Measurements from ENCODE around the gene TMEM63C. TPM values are rescaled to one million over a fixed set of nuclear protein-coding genes. Genes with fewer than 3 reads are reported as not detected.
A peak's percentile ranks its signal among the peaks of the same experiment; 100 is the strongest.
"Not testable (repeated sequence)": the region's sequence is repeated elsewhere in the genome, so short reads cannot be mapped to it uniquely, and the experiment has no call there.

TMEM63C gene
- polyA plus RNA-seq, 1 donor, result 7.7 TPM

- no CpG with 5 or more reads among the region's 2 CpGs for WGBS (ENCODE audit: insufficient coverage, low lambda C conversion rate)
- Histone ChIP-seq H3K9me3 (ENCODE audit: control insufficient read depth, low read depth, low read length) (no peaks in the 10 kb centered on the region), H3K36me3 (ENCODE audit: control insufficient read depth, insufficient read depth, low read length) (no peaks in the 10 kb centered on the region), H3K27ac (ENCODE audit: low read length) (no peak overlapping the region), H3K4me3 (ENCODE audit: low read length) (no peak overlapping the region), H3K4me1 (ENCODE audit: control insufficient read depth, insufficient read depth, low read length) (no peaks in the 10 kb centered on the region), H3K27me3 (ENCODE audit: control insufficient read depth, insufficient read depth, low read length) (peaks cover 26% of the 10 kb centered on the region)
- DNase-seq, result no peak
Measured at GRCh38 chr14:77155083-77155482, 26.5 kb upstream of the TMEM63C start.

- Histone ChIP-seq H3K4me3 (ENCODE audit: low read length) (no peak overlapping the region), H3K4me1 (ENCODE audit: control insufficient read depth, insufficient read depth, low read length) (no peaks in the 10 kb centered on the region), H3K27me3 (ENCODE audit: control insufficient read depth, insufficient read depth, low read length) (peaks cover 29% of the 10 kb centered on the region), H3K27ac (ENCODE audit: low read length) (no peak overlapping the region), H3K9me3 (ENCODE audit: control insufficient read depth, low read depth, low read length) (no peaks in the 10 kb centered on the region), H3K36me3 (ENCODE audit: control insufficient read depth, insufficient read depth, low read length) (no peaks in the 10 kb centered on the region)
- WGBS (ENCODE audit: insufficient coverage, low lambda C conversion rate), result no CpG with 5 or more reads among the region's 11 CpGs
- no peak for DNase-seq
Measured at GRCh38 chr14:77157740-77158139, 23.9 kb upstream of the TMEM63C start.

DNA sequence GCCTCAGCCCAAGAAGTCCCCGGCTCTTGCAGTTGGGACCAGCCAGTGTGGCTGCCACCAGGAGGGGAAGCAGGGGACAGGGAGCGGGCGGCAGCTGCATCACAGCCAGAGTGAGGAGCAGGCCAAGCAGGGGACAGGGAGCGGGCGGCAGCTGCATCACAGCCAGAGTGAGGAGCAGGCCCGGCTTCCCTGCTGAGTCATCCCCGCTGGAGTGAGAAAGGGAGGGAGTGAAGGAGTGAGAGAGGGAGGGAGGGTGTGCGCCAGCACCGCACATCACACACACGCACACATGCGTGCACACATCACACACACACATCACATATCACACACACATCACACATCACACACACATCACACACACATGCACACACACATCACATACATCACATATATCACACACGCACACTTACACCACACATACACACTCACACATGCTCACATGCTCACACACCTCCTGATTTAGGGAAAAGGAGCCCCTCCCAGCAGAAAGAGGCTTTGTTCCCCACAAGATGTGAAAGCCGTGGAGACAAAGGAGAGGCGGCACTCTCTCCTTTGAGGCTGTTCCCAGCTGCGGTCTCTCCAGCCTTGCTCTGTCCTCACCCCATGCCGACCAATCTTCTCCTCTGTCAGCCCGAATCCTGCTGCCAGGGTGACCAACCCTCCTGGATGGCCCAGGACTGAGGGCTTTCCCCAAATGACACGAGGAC, 23.3 kb upstream of the TMEM63C start:
- Histone ChIP-seq H3K36me3 (ENCODE audit: control insufficient read depth, insufficient read depth, low read length) (no peaks in the 10 kb centered on the region), H3K27ac (ENCODE audit: low read length) (no peak overlapping the region), H3K27me3 (ENCODE audit: control insufficient read depth, insufficient read depth, low read length) (peaks cover 28% of the 10 kb centered on the region), H3K9me3 (ENCODE audit: control insufficient read depth, low read depth, low read length) (no peaks in the 10 kb centered on the region), H3K4me1 (ENCODE audit: control insufficient read depth, insufficient read depth, low read length) (no peaks in the 10 kb centered on the region), H3K4me3 (ENCODE audit: low read length) (no peak overlapping the region)
- DNase-seq, result peak in 1 of 2 donors; percentile 21
- WGBS (ENCODE audit: insufficient coverage, low lambda C conversion rate), result no CpG with 5 or more reads among the region's 18 CpGs

- no peak overlapping the region for H3K4me3 ChIP-seq (ENCODE audit: low read length)
- no peak for DNase-seq
- H3K4me1 ChIP-seq (ENCODE audit: control insufficient read depth, insufficient read depth, low read length), result no peaks in the 10 kb centered on the region
- H3K27me3 ChIP-seq (ENCODE audit: control insufficient read depth, insufficient read depth, low read length), result peaks cover 23% of the 10 kb centered on the region
- H3K36me3 ChIP-seq (ENCODE audit: control insufficient read depth, insufficient read depth, low read length), result no peaks in the 10 kb centered on the region
- H3K27ac ChIP-seq (ENCODE audit: low read length), result no peak overlapping the region
- WGBS (ENCODE audit: insufficient coverage, low lambda C conversion rate), result no CpG with 5 or more reads among the region's 2 CpGs
- H3K9me3 ChIP-seq (ENCODE audit: control insufficient read depth, low read depth, low read length), result no peaks in the 10 kb centered on the region
Measured at GRCh38 chr14:77158882-77159255, 22.7 kb upstream of the TMEM63C start.

DNA sequence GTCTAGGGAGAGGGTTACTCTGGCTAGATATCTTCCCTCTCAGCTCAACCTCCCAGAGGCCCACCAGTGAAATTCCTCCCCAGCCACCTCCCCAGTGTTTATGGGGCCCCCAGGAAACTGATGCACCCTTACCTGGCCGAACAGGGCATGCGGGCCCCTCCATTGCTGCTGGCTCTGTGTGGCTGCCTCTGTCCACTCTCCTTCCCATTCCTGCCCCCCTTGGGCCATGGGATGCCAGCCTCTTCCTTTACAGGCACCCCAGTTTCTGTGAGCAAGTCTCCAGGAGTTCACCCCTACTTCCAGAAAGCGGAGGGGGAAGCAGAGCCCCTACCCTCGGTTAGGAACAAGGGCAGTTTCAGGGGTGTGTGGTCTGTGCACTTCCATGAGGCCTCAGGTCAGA, 20.6 kb upstream of the TMEM63C start:
- Histone ChIP-seq H3K36me3 (ENCODE audit: control insufficient read depth, insufficient read depth, low read length) (no peaks in the 10 kb centered on the region), H3K9me3 (ENCODE audit: control insufficient read depth, low read depth, low read length) (no peaks in the 10 kb centered on the region), H3K4me1 (ENCODE audit: control insufficient read depth, insufficient read depth, low read length) (no peaks in the 10 kb centered on the region), H3K27ac (ENCODE audit: low read length) (no peak overlapping the region), H3K4me3 (ENCODE audit: low read length) (no peak overlapping the region), H3K27me3 (ENCODE audit: control insufficient read depth, insufficient read depth, low read length) (peaks cover 21% of the 10 kb centered on the region)
- no peak for DNase-seq
- no CpG with 5 or more reads among the region's 4 CpGs for WGBS (ENCODE audit: insufficient coverage, low lambda C conversion rate)

DNA sequence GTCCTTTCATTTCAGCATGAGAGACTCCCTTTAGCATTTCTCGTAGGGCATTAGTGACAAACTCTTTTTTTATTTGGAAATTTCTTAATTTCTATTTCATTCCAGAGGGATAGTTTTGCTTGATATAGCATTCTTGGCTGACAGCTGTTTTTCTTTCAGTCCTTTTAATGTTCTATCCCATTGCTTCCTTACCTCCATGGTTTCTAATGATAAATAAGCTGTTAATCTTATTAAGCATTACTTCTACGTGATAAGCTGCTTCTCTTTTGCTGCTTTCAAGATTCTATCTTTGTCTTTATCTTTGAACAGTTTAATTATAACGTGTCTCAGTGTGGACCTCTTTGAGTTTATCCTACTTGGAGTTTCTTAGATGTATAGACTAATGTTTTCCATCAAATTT, 11.6 kb upstream of the TMEM63C start:
- DNase-seq, result no peak
- Histone ChIP-seq H3K4me1 (ENCODE audit: control insufficient read depth, insufficient read depth, low read length) (no peaks in the 10 kb centered on the region), H3K9me3 (ENCODE audit: control insufficient read depth, low read depth, low read length) (peaks cover 5% of the 10 kb centered on the region), H3K4me3 (ENCODE audit: low read length) (no peak overlapping the region), H3K36me3 (ENCODE audit: control insufficient read depth, insufficient read depth, low read length) (no peaks in the 10 kb centered on the region), H3K27ac (ENCODE audit: low read length) (no peak overlapping the region), H3K27me3 (ENCODE audit: control insufficient read depth, insufficient read depth, low read length) (peaks cover 2% of the 10 kb centered on the region)
- WGBS (ENCODE audit: insufficient coverage, low lambda C conversion rate), result 62% methylated on average over 3 of the region's 3 CpGs

DNA sequence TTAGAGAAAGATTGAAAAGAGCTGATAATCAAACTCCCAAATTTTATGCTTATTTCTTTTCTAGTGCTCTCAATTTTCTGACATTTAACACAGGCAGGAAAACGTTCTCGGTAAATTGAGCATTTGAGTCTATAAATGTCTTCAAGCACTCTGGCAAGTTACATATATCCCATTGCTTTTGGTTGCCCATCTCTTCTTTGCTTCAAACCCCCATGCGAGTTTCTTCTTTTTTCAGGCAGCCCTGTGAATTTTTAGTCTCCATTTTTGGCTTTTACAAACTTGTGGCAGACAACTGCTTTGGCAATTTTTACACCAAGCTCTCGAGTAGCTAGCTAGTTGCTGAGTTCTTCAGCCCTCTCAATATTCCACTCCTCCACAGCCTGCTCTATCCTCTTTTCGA, 8.7 kb upstream of the TMEM63C start:
- Histone ChIP-seq H3K27ac (ENCODE audit: low read length) (no peak overlapping the region), H3K9me3 (ENCODE audit: control insufficient read depth, low read depth, low read length) (peaks cover 5% of the 10 kb centered on the region), H3K27me3 (ENCODE audit: control insufficient read depth, insufficient read depth, low read length) (peaks cover 2% of the 10 kb centered on the region), H3K36me3 (ENCODE audit: control insufficient read depth, insufficient read depth, low read length) (no peaks in the 10 kb centered on the region), H3K4me3 (ENCODE audit: low read length) (no peak overlapping the region), H3K4me1 (ENCODE audit: control insufficient read depth, insufficient read depth, low read length) (no peaks in the 10 kb centered on the region)
- no peak for DNase-seq
- whole genome bisulfite sequencing (ENCODE audit: insufficient coverage, low lambda C conversion rate), result 95% methylated on average over 5 of the region's 5 CpGs

DNA sequence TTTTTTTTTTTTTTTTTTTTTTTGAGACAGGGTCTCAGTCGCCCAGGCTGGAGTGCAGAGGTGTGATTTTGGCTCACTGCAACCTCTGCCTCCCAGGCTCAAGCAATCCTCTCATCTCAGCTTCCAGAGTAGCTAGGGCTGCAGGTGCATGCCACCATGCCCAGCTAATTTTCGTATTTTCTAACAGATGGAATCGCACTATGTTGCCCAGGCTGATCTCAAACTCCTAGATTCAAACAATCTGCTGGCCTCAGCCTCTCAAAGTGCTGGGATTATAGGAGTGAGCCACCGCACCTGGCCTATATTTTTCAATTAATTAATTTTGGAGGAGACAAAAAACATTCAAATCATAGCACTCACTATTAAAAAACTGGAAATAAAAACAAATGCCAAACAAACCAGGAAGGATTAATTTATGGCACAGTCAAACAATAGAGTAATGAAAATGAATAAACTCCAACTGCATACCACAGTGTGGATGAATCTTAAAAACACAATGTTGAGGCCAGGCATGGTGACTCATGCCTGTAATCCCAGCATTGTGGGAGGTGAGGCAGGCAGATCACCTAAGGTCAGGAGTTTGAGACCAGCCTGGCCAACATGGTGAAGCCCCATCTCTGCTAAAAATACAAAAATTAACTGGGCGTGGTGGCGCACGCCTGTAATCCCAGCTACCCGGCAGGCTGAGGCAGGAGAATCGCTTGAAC, 7.5 kb upstream of the TMEM63C start:
- H3K4me3 ChIP-seq (ENCODE audit: low read length); H3K36me3 ChIP-seq (ENCODE audit: control insufficient read depth, insufficient read depth, low read length); DNase-seq; H3K9me3 ChIP-seq (ENCODE audit: control insufficient read depth, low read depth, low read length); H3K27me3 ChIP-seq (ENCODE audit: control insufficient read depth, insufficient read depth, low read length); H3K4me1 ChIP-seq (ENCODE audit: control insufficient read depth, insufficient read depth, low read length); H3K27ac ChIP-seq (ENCODE audit: low read length): not testable (repeated sequence)
- WGBS (ENCODE audit: insufficient coverage, low lambda C conversion rate), result no CpG with 5 or more reads among the region's 9 CpGs

GRCh38 chr14:77175843-77176242, 5.8 kb upstream of the TMEM63C start:
- Histone ChIP-seq H3K27ac (ENCODE audit: low read length) (no peak overlapping the region), H3K27me3 (ENCODE audit: control insufficient read depth, insufficient read depth, low read length) (no peaks in the 10 kb centered on the region), H3K9me3 (ENCODE audit: control insufficient read depth, low read depth, low read length) (no peaks in the 10 kb centered on the region), H3K36me3 (ENCODE audit: control insufficient read depth, insufficient read depth, low read length) (no peaks in the 10 kb centered on the region), H3K4me3 (ENCODE audit: low read length) (no peak overlapping the region), H3K4me1 (ENCODE audit: control insufficient read depth, insufficient read depth, low read length) (no peaks in the 10 kb centered on the region)
- no CpG with 5 or more reads among the region's 3 CpGs for WGBS (ENCODE audit: insufficient coverage, low lambda C conversion rate)
- no peak for DNase-seq

DNA sequence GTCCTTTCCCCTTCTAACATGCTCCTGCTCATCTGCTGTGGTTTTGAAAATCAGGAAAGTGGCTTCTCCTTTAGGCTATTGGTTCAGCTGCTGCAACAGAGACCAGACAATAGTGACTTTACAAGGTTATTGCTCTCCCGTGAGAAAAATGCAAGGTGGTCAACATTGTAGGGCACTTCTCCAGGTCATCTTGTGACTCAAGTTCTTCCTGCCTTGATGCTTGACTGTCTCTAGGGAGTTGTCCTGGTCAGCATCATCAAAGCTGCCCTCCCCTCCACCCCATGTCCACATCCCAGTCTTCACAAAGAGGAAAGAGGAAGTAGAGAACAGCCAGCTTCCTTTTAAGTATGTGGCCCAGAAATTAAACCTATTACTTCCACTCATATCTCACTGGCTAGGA, 3.9 kb upstream of the TMEM63C start:
- Histone ChIP-seq H3K9me3 (ENCODE audit: control insufficient read depth, low read depth, low read length) (no peaks in the 10 kb centered on the region), H3K27me3 (ENCODE audit: control insufficient read depth, insufficient read depth, low read length) (no peaks in the 10 kb centered on the region), H3K4me3 (ENCODE audit: low read length) (no peak overlapping the region), H3K27ac (ENCODE audit: low read length) (no peak overlapping the region), H3K4me1 (ENCODE audit: control insufficient read depth, insufficient read depth, low read length) (peaks cover 6% of the 10 kb centered on the region), H3K36me3 (ENCODE audit: control insufficient read depth, insufficient read depth, low read length) (no peaks in the 10 kb centered on the region)
- peak in 1 of 2 donors; percentile 50 for DNase-seq
- no CpG with 5 or more reads among the region's 1 CpG for WGBS (ENCODE audit: insufficient coverage, low lambda C conversion rate)

- H3K36me3 ChIP-seq (ENCODE audit: control insufficient read depth, insufficient read depth, low read length), result no peaks in the 10 kb centered on the region
- no CpG with 5 or more reads among the region's 3 CpGs for whole genome bisulfite sequencing (ENCODE audit: insufficient coverage, low lambda C conversion rate)
- no peak for DNase-seq
- H3K27ac ChIP-seq (ENCODE audit: low read length), result no peak overlapping the region
- H3K9me3 ChIP-seq (ENCODE audit: control insufficient read depth, low read depth, low read length), result no peaks in the 10 kb centered on the region
- H3K4me3 ChIP-seq (ENCODE audit: low read length), result no peak overlapping the region
- no peaks in the 10 kb centered on the region for H3K27me3 ChIP-seq (ENCODE audit: control insufficient read depth, insufficient read depth, low read length)
- peaks cover 16% of the 10 kb centered on the region for H3K4me1 ChIP-seq (ENCODE audit: control insufficient read depth, insufficient read depth, low read length)
Measured at GRCh38 chr14:77178656-77179055, 2.9 kb upstream of the TMEM63C start.

All from large intestine (tissue), 3 donors.